ENCODE data around the gene ALDH3B2.
"Not testable (repeated sequence)": the region's sequence is repeated elsewhere in the genome, so short reads cannot be mapped to it uniquely, and the experiment has no call there.

ALDH3B2 gene

DNA sequence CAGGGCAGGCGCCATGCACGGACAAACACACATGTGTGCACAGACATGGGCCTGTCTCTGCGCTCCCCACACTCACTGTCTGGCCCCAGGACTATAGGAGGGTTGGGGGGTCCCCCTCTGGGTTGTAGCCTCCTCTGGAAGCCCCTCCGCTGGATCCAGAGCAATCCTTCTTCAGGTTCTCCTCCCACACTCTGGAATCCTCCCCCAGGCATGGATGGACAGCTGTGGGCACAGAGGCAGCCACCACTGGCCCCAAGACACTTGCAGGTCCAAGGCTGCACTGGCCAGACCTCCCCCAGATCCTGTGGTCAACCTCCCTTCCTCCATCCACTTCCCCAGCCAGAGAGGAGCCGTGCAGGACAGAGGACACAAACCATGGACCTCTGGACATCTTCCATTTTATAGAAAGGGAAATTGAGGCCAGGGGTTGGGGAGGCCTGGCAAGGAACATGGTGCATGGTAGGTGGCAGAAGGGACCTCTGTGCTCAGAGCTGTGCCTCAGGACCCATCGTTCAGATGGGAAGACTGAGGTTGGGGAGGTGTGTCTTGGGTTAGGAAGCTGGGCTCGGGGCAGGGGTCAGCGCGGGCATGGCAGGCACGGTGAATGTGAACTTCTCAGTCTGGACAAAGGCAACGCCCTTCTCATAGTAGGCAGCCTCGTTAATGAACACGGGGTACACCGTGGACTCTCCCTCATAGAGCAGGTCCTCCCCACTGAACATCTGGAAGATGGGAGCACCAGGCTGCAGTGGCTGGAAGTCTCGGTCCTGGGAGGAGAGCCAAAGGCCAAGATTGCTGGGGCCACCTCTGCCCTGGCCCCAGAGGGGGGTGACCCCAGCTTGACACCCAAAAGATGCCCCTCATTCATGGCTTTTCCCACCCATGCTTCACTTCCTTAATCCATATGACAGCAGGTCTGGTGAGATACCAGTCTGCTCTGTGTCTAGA is 32.0 kb downstream of the ALDH3B2 start:
- DNase-seq (ENCODE audit: low spot score), result no peak

DNA sequence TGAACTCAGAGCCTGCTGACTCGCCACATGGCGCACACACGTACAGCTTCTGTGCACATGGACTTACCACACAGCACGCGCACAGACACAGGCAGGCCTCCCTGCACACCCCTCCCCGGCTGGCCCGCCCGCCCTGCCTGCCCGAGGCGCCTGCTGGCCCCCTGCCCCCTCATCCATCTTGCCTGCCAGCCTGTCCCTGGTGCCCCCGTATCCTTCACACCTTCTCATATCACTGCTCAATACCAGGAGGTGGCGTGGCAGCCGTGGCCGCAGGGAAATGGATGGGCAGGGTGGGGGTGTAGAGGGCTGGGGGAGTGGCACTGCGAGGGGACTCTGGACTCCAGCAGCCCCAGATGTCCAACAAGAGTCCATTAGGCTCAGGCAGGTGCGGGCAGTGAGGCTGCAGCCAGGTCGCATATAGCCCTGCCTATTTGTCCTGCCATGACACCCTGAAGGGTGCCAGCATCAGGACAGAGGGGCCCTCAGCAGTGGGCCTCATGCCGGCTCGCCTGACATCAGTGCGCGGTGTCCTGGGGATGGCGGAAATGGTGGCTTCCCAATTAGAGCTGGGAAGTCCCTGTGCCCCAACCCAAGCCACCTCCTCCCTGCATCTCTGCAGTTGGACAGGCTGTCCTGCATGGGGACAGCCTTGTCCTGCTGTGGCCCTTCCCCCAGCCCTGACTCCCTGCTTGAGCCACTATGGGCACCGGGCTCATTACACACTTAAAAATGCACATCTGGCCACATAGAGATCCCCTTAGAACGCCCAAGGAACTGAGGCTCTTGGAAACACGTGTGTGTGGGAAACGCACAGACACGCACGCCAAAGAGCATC is 32.9 kb downstream of the ALDH3B2 start:
- DNase-seq (ENCODE audit: low spot score), result no peak

GRCh38 chr11:67640758-67641337 is 33.6 kb downstream of the ALDH3B2 start:
- DNase-seq (ENCODE audit: low spot score), result no peak

- DNase-seq (ENCODE audit: low spot score), result peak; percentile 25
Measured at GRCh38 chr11:67640021-67640757, 34.2 kb downstream of the ALDH3B2 start.

- DNase-seq (ENCODE audit: low spot score), result no peak
Measured at GRCh38 chr11:67639438-67639859, 35.0 kb downstream of the ALDH3B2 start, which contains the start of gene TBX10. Gene TBX10, minus strand, starts transcription at chr11:67639763. Its CDS starts 291 bp downstream, at chr11:67639472.

DNA sequence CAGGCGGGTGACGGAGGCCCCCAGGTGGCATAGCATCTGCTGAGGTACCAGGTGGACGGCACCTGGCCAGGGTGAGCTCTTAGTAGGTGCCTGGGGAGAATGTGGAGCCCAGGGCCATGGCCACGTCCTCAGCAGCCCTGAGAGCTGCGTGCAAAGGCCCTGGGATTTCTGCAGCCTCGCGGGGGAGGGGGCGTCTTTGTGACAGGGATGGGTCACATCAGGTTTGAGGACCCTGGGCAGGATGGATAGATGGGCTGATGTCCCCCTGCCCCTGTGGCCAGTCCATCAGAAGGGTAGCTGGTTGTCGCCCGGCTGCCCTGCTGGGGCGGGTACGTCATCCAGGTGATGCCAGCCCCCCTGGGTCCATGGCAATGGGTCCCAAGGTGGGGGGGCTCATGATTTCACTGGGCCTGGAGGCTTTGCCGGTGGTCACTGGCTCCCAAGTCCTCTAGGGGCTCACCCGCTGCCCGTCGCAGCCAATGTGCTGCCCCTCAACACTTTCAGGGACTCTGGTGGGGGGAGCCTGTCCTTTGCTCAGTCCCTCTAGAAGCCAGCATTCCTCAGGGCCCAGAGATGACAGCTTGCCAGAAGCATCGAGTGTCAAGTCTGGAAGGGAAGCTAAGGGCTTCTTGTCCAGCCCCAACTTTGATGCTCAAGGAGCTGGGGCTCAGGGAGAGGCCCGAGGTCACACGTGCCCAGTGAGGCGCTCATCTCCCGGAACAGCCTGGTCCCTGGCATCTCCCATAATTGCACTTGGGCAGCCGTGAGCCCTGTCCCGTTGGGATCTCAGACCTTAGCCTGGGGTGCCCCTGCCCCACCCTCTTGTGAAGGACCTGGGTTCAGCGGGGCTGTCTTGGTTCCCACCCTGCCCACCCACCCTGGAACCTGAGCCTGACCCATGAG is 35.6 kb downstream of the ALDH3B2 start:
- DNase-seq (ENCODE audit: low spot score), result no peak

- DNase-seq (ENCODE audit: low spot score), result not testable (repeated sequence)
Measured at GRCh38 chr11:67637441-67637840, 37.0 kb downstream of the ALDH3B2 start.

DNA sequence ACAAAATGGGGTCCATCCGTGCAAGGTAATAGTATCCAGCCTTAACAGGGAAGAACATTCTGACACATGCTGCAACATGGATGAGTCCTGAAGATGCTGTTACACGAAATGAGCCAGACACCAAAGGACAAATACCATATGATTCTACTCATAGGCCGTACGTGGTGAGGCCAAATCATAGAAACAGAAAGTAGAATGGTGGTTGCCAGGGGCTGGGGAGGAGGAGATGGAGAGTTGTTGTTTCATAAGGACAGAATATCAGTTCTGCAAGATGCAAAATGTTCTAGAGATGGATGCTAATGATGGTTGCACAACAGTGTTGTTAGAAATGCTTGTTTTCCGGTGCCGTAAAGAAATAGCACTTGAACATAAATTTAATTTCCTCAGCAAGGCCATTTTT is 37.5 kb downstream of the ALDH3B2 start:
- DNase-seq (ENCODE audit: low spot score), result no peak

GRCh38 chr11:67635231-67635521 is 39.2 kb downstream of the ALDH3B2 start:
- no peak for DNase-seq (ENCODE audit: low spot score)

DNA sequence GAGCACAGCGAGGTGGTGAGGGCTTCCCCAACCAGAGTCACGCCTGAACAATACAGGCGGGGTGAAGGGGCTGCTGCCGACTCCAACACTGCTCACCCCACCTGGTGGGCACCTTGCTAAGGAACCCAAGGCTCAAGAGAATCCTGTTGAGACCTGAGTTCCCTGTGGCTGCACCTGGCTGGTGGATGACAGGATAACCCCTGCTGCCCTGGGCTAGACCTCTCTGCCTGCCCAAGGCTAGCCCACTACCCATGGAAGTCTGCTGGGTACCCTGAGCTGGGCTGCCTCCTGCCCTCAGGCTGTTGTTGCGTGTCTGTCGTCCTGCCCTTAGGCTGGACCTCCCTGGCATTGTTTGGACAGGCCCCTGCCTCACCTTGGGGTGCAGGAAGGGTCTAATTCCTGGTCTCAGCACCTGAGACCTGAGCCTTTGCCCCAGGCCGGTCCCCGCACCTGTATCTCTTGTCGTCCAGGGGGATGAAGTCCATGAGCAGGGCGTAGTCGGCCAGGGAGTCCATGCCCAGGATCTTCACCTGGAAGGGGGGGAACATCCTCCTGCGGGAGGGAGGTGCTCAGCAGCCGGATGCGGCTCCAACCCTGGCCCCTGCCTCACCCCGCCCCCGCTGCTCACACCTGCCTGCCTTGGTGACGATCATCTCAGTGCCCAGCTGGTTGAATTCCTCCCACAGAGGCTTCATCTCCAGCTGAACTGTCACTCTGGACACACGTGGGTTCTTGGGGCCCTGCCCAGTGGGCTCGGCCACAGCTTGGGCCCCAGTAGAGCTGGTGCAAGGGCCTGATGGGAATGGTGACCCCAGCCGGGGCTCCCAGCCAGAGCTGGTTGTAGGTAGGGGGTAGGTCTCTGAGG is 39.8 kb downstream of the ALDH3B2 start:
- DNase-seq (ENCODE audit: low spot score), result no peak

DNA sequence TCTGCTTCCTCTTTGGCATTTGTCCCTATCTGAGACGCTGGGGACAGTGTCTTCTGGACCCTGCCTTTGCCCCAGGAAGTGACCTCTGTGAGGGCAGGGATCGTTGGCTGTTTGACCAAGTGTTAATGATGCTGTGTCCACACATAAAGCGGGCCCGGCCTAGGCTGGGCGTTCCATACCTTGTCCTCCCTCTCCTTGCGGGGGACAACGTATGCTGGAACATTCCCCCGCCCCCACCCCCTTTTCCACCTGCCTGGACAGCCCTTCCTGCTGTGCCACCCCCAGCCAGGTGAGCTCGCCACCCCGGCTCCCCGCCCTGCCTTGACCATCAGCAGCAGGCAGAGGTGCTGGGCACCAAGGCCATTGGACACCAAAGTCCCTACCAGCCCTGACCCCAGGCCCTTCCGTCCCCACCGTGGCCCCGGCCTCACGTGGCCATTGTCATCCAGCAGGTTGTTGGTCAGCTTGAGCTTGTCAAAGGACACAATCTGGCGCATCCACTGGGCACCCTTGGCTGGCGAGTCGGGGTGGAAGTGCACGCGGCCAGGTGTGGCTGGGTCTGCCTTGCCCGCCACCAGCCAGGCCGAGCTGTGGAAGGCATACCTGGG is 40.6 kb downstream of the ALDH3B2 start:
- no peak for DNase-seq (ENCODE audit: low spot score)

DNA sequence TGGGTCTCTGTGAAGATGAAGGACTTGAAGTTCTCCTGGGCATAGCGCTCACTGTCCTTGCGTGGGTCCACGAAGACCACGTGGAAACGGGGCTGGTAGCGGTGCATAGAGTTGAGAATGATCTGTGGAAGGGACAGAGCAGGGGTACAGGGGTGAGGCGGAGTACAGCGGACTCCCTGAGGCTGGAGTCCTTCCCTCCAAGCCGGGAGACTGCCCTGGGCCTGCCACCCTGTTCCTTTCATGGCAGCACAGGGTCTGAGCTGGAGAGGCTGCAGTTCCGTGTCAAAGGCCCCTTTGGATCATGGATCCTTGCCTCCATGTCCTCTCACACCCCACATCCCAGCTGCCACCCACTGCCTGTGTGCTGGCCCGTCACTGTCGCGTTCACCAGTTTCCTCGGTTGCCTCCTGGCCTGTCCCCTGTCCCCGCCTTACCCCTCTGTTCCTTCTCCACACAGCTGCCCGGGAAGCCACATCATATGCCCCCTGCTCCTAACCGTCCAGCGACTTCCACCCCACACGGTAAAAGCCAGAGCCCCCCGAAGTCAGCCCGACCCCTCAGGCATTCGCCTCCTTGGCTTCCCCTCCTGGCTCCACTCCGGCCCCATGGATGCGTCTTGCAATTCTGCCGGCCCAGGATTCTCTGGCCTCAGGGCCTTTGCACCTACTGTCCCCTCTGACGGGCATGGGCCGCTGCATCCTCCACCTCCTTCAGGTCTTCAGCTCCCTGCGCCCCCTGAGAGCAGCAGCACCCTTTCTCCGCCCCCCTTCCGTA is 41.3 kb downstream of the ALDH3B2 start:
- DNase-seq (ENCODE audit: low spot score), result no peak

GRCh38 chr11:67632175-67632981 is 42.0 kb downstream of the ALDH3B2 start:
- DNase-seq (ENCODE audit: low spot score), result peak; percentile 18

DNA sequence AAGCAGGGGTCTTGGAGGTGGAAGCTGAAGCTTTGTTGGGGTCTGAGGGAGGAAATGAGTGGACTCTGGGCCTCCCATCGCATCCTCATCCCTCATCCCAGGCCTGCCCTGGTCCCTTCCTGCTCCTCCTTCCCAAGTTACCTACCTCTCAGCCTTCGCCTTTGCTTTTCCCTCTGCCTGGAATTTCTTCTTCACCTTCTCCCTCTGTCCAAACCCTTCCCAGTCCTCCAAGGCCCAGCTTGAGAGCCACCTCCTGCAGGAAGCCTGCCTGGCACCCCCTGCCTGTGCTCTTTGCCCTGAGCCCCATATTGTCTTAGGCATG is 42.6 kb downstream of the ALDH3B2 start:
- DNase-seq (ENCODE audit: low spot score), result no peak

DNA sequence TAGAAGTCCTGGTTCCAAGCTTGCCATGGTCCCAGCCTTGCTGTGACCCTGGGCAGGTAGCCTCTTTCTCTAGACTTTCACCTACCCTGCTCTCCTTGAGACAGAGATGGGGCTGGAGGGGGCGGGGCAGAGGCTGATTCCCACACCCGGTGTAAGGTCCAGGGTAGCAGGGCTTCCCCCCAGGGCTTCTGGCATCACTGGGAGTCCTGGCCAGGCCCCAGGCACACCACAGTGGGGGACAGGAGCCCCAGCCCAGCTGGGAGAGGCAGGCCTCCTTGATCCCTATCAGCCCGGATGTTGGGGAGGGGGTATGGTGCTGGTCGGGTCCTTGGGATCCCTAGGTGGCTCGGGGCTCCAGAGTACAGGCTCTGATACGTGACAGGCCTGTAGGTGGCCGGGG is 43.0 kb downstream of the ALDH3B2 start:
- DNase-seq (ENCODE audit: low spot score), result no peak

DNA sequence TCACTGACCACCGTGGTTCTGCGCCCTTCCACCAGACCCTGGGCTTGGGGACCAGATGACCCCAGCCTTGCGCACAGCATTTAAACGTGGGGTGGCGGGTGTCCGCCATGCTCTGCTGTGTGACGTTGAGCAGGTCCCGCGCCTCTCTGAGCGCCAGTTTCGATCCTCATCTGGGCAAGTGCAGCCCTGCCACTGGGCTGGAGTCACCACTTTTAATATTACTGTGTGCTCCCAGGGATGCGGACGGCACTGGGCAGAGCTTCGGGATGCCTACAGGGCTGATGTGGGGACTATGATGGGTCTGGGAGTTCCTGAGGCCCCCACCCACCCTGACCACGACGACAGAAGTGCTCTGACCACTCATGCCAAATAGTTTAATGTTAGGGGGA is 43.5 kb downstream of the ALDH3B2 start:
- no peak for DNase-seq (ENCODE audit: low spot score)

- peak; percentile 96 for DNase-seq (ENCODE audit: low spot score)
Measured at GRCh38 chr11:67630228-67630942, 44.0 kb downstream of the ALDH3B2 start.
